Gastroesophageal sphincter (tissue), 3 donors: Measurements from ENCODE around the gene RBM24.

Experiments used
- CTCF ChIP-seq, 4 experiments: fragments of 200-600 bp in 2 of 4; fragments of 450-650 bp in 2 of 4; sonication (generic) in 1 of 4; IDR thresholded peaks; one replicate each; pipeline ENCODE4 v1.5.1; 2017 to 2019; ENCODE audit warnings: antibody characterized with exemption in 4 of 4, mild to moderate bottlenecking in 2 of 4, moderate library complexity in 2 of 4
- EP300 ChIP-seq: sonication (generic); formaldehyde crosslinking; IDR thresholded peaks from one replicate; pipeline ENCODE4 v1.6.1; 2017; ENCODE audit warnings: antibody characterized with exemption, mild to moderate bottlenecking
- POLR2A ChIP-seq, 2 donors: fragments of 450-650 bp; IDR thresholded peaks; one replicate each; pipeline ENCODE4 v1.6.1; 2017; ENCODE audit warnings: antibody characterized with exemption in 2 of 2, mild to moderate bottlenecking in 2 of 2, moderate library complexity in 1 of 2
- POLR2AphosphoS5 ChIP-seq: sonication (generic); formaldehyde crosslinking; IDR thresholded peaks from one replicate; pipeline ENCODE4 v1.6.1; 2017; ENCODE audit warnings: antibody characterized with exemption

DNA sequence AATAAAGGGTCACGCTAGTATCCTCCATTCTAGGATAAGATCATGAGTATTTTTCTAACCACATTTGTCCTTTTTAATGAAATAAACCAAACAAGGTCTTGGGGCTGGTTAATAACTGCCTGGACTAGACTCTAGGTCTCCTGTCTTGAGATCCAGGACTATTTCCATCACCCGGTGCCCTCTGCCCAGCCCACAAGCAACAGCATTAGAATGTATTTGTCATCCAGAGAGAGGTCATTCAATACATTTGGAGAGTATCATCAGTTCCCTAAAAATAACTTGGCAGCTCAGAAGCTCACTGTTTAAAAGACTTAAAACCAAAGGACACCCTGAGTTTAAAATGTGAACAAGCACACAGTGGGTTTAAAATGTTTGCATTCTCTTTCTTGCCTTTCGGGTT is 4.4 kb upstream of the RBM24 start:
- TF ChIP-seq CTCF (IDR thresholded peaks at IDR 0.05) (no peak), POLR2AphosphoS5 (no peak), POLR2A (IDR thresholded peaks at IDR 0.05) (no peak), EP300 (no peak)
